Left ventricle myocardium inferior (tissue), 1 donor: ENCODE data around the gene L3MBTL4. TPM values are rescaled to one million over a fixed set of nuclear protein-coding genes. Genes with fewer than 3 reads are reported as not detected.

ENCODE experiments used
- DNase-seq: peaks from one replicate; pipeline ENCODE4 v3.0.0-alpha.2; 2020
- H3K27ac ChIP-seq: fragments of 200-600 bp; replicated peaks from 2 replicates; pipeline ENCODE4 v1.8.0; 2021
- H3K27me3 ChIP-seq: fragments of 200-600 bp; 2 replicates; pipeline ENCODE4 v1.8.0; 2021; ENCODE audit warnings: low read depth
- H3K36me3 ChIP-seq: fragments of 200-600 bp; 2 replicates; pipeline ENCODE4 v1.8.0; 2021
- H3K4me1 ChIP-seq: fragments of 200-600 bp; 2 replicates; pipeline ENCODE4 v1.8.0; 2021
- H3K4me3 ChIP-seq: fragments of 200-600 bp; 2 replicates; pipeline ENCODE4 v1.8.0; 2021; ENCODE audit warnings: mild to moderate bottlenecking, moderate library complexity
- H3K9me3 ChIP-seq: fragments of 200-600 bp; replicated peaks from 2 replicates; pipeline ENCODE4 v1.8.0; 2021
- intact Hi-C: fragments of 100-400 bp; cut with micrococcal nuclease; formaldehyde crosslinking; loops from one replicate; pipeline ENCODE4 v1.11.0; 2022
- total RNA-seq: library from RNA; stranded (reverse); fragmentation: NEBNext Ultra II Directional; extraction: Animal tissue kit (Norgen Biotek cat#: 25700); gene quantifications from one replicate; pipeline ENCODE4 v1.2.1, GENCODE V29; 2021
- TF ChIP-seq, protein P1 (sequence below): fragments of 200-600 bp; IDR thresholded peaks from 2 replicates; pipeline ENCODE4 v1.8.0; 2021; ENCODE audit warnings: antibody characterized with exemption, mild to moderate bottlenecking, borderline replicate concordance
- donor health status: DM: no; HTN: yes; CAD: no; lungs with severe emphysema.

Gene L3MBTL4
- total RNA-seq, 1 donor from 2014 or later: 3.5 TPM

DNA sequence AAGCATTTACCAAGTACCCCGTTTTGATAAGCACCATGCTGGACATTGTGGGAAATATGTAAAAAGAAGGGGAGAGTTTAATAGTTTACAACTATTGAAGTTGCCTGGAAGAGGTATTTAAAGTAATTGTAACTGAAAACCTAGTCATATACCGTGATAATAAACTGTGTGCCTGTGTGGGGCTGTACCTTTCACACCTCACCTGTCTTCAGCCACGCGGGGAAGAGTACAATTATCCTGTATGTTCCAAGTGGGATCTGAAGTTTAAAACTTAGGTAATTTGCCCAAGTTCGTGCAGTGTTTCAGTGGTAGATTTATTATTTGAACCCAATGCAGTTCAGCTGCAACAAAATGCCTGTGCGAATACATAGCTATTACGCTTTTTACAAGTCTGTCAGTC lies 391.2 kb downstream of the L3MBTL4 start:
- TF ChIP-seq, protein P1, sequence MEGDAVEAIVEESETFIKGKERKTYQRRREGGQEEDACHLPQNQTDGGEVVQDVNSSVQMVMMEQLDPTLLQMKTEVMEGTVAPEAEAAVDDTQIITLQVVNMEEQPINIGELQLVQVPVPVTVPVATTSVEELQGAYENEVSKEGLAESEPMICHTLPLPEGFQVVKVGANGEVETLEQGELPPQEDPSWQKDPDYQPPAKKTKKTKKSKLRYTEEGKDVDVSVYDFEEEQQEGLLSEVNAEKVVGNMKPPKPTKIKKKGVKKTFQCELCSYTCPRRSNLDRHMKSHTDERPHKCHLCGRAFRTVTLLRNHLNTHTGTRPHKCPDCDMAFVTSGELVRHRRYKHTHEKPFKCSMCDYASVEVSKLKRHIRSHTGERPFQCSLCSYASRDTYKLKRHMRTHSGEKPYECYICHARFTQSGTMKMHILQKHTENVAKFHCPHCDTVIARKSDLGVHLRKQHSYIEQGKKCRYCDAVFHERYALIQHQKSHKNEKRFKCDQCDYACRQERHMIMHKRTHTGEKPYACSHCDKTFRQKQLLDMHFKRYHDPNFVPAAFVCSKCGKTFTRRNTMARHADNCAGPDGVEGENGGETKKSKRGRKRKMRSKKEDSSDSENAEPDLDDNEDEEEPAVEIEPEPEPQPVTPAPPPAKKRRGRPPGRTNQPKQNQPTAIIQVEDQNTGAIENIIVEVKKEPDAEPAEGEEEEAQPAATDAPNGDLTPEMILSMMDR: no peak
- Histone ChIP-seq H3K27ac (no peak overlapping the region), H3K4me1 (peaks cover 7% of the 10 kb centered on the region), H3K9me3 (peaks cover 7% of the 10 kb centered on the region), H3K36me3 (no peaks in the 10 kb centered on the region), H3K27me3 (no peaks in the 10 kb centered on the region), H3K4me3 (no peak overlapping the region)
- no peak for DNase-seq
- intact Hi-C loops: no loop called here

- Histone ChIP-seq H3K27ac (no peak overlapping the region), H3K4me1 (peaks cover 7% of the 10 kb centered on the region), H3K27me3 (no peaks in the 10 kb centered on the region), H3K36me3 (no peaks in the 10 kb centered on the region), H3K9me3 (no peaks in the 10 kb centered on the region), H3K4me3 (no peak overlapping the region)
- TF ChIP-seq, protein P1: no peak
- no peak for DNase-seq
- intact Hi-C loops: no loop called here
These were observed 391.9 kb downstream of the L3MBTL4 start for GRCh38 chr18:6022845-6023244.

DNA sequence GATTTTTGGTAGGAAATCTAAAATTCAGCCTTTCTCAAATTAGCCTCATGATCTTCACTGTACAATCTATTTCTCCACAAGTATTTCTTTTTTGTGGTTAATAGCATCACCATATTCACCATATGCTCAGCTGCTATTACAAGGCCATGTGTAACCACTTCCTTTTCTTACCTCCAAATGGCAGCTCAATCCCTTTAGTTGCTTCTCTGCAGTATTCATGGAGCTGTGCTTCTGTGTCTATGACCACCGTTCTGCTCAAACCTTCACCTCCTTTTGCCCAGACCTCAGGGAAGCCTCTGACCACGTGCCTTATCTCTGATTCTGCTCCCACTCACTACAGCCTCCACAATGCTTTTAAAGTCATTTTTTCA lies 392.7 kb downstream of the L3MBTL4 start:
- TF ChIP-seq, protein P1: no peak
- intact Hi-C loops: no loop called here
- H3K36me3 ChIP-seq: no peaks in the 10 kb centered on the region
- H3K27me3 ChIP-seq: no peaks in the 10 kb centered on the region
- no peak overlapping the region for H3K4me3 ChIP-seq
- DNase-seq: no peak
- H3K27ac ChIP-seq: no peak overlapping the region
- peaks cover 7% of the 10 kb centered on the region for H3K4me1 ChIP-seq
- no peaks in the 10 kb centered on the region for H3K9me3 ChIP-seq

GRCh38 chr18:6021306-6022073 lies 393.2 kb downstream of the L3MBTL4 start:
- H3K9me3 ChIP-seq: no peaks in the 10 kb centered on the region
- H3K4me1 ChIP-seq: peaks cover 7% of the 10 kb centered on the region
- H3K27ac ChIP-seq: no peak overlapping the region
- DNase-seq: no peak
- TF ChIP-seq, protein P1: no peak
- H3K27me3 ChIP-seq: no peaks in the 10 kb centered on the region
- H3K36me3 ChIP-seq: no peaks in the 10 kb centered on the region
- intact Hi-C loops: no loop called here
- H3K4me3 ChIP-seq: no peak overlapping the region

- Histone ChIP-seq H3K27ac (no peak overlapping the region), H3K9me3 (no peaks in the 10 kb centered on the region), H3K36me3 (no peaks in the 10 kb centered on the region), H3K4me3 (no peak overlapping the region), H3K4me1 (no peaks in the 10 kb centered on the region), H3K27me3 (no peaks in the 10 kb centered on the region)
- TF ChIP-seq, protein P1: no peak
- intact Hi-C loops: no loop called here
- no peak for DNase-seq
These were observed 396.0 kb downstream of the L3MBTL4 start for GRCh38 chr18:6018671-6019070.
